Muscle of leg (tissue), 11 donors: ENCODE data around the gene POU2AF1. TPM values are rescaled to one million over a fixed set of nuclear protein-coding genes. Genes with fewer than 3 reads are reported as not detected.

ENCODE experiments used
- DNase-seq: peaks from one replicate; pipeline ENCODE4 v3.0.0; 2013
- H3K27ac ChIP-seq: one replicate; pipeline ENCODE4 v1.5.1; 2013; ENCODE audit warnings: mild to moderate bottlenecking, low read length, control low read depth
- H3K27me3 ChIP-seq: one replicate; pipeline ENCODE4 v1.6.1; 2013; ENCODE audit warnings: low read length; ENCODE audit not compliant: control insufficient read depth, insufficient read depth
- H3K36me3 ChIP-seq: one replicate; pipeline ENCODE4 v1.6.1; 2013; ENCODE audit warnings: low read length; ENCODE audit not compliant: control insufficient read depth, insufficient read depth
- H3K4me1 ChIP-seq: one replicate; pipeline ENCODE4 v1.6.1; 2013; ENCODE audit warnings: low read length; ENCODE audit not compliant: control insufficient read depth, insufficient read depth
- H3K4me3 ChIP-seq: one replicate; pipeline ENCODE4 v1.5.1; 2013; ENCODE audit warnings: low read length, control low read depth
- H3K9me3 ChIP-seq: replicated peaks from 2 replicates; pipeline ENCODE4 v1.6.1; 2013; ENCODE audit warnings: low read depth, low read length; ENCODE audit not compliant: control insufficient read depth
- WGBS: methylation state at CpG from one replicate; pipeline ENCODE4 v1.1.5; 2013; ENCODE audit warnings: missing lambda C conversion rate; ENCODE audit not compliant: insufficient coverage; 5-methylcytosine and 5-hydroxymethylcytosine counted together
- polyA plus RNA-seq, 8 donors: library from polyadenylated mRNA; unstranded; fragments of 120-200 nt; gene quantifications; one replicate each; pipeline versions ENCODE4 v1.2.1 to v1.2.3, GENCODE V29; 2013; ENCODE audit warnings: inconsistent platforms in 1 of 8, low replicate concordance in 1 of 8; ENCODE audit not compliant: insufficient read length in 8 of 8, insufficient read depth in 1 of 8
- total RNA-seq: library from RNA; stranded (reverse); fragments of 120-200 nt; gene quantifications from one replicate; pipeline ENCODE4 v1.2.4, GENCODE V29; 2013

POU2AF1 gene
- total and polyA plus RNA-seq, 9 donors: 0.04 to 0.39 (median 0.23) TPM

DNA sequence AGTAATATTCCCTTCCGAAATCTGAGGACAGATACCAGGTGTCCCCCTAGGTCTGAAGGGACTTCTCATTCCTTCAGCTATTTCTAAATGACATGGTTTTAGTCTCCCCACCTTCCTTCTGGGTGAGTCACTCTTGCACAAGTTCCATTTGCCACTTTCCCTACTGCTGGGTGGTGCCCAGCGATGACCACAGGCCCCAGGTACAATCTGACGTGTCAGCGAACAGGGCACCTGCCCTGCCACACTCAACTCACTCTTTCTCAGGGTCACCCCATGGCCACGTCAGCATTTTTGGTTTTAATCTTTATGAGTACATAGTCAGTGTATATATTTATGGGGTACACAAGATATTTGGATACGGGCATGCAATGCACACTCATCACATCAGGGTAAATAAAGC lies 17.2 kb downstream of the POU2AF1 start:
- WGBS: 80% methylated on average over 1 of the region's 6 CpGs
- Histone ChIP-seq H3K27ac (no peak overlapping the region), H3K9me3 (no peaks in the 10 kb centered on the region), H3K36me3 (no peaks in the 10 kb centered on the region), H3K4me1 (peaks cover 6% of the 10 kb centered on the region), H3K27me3 (peaks cover 2% of the 10 kb centered on the region), H3K4me3 (no peak overlapping the region)
- no peak for DNase-seq

DNA sequence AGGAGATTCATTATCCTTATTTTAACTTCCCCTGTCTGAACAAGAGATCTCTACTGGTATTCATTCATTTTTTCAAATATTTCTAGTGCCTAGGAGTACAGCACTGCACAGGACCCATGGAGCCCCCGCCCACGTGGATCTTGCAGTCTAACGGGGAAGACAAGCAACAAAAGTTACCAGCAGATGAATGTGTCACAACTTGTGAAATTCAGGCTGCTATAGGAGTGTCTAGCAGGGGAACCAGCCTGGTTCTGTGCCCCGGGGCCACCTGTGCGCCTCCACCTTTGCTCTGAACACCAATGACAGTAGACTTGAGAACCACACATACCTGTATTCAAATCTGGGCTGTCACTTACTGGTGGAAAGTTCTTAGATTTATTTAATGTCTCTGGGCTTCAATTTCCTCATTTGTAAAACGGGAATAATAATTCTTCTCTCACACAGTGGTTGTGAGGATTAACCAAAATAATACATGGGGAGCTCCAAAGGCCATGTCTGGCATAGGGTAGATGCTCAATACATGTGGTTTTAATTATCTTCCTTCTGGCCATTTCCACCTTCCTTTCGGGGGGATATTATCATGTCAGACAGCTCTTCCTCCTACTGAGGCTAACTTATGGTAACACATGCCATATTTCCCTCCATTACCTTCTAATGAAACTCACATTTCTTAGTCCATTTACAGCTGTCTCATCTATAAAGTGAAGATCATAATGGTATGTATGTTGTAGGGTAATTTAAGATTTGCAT lies 17.8 kb downstream of the POU2AF1 start:
- Histone ChIP-seq H3K27ac (no peak overlapping the region), H3K4me3 (no peak overlapping the region), H3K9me3 (no peaks in the 10 kb centered on the region), H3K4me1 (peaks cover 6% of the 10 kb centered on the region), H3K36me3 (no peaks in the 10 kb centered on the region), H3K27me3 (no peaks in the 10 kb centered on the region)
- no peak for DNase-seq
- 63% methylated on average over 4 of the region's 7 CpGs for WGBS

DNA sequence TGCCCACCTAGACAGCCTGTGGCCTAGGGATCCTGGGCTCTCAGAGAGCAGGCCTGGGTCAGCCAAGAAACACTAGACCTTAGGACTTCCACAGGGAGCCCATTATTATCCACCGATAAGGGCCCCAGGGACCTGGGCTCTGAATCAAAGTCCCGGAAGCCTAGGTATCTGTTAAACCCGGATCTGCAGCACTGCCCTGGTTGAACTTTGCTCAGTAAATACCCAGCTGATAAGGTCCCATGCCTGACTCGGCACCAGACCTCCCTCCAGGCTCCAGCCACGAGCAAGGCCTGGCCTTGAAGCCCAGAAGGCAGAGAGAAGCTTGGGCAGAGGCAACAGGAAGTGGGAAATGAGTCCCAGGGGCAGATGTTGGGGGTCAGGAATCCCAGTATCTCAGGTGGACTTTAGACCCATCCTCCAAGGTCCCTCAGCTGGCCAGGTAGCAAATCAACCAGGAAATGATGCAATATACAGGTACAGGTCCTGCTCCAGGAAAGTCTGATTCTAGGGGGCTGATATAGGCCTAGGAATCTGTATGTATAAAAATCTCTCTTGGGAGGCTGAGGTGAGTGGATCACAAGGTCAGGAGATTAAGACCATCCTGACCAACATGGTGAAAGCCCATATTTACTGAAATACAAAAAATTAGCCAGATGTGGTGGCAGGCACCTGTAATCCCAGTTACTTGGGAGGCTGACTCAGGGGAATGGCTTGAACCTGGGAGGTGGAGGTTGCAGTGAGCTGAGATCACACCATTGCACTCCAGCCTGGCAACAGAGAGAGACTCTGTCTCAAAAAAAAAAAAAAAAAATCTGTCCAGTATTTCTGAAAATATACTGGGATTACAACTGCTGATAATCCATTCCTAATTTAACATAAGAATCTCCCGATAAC lies 18.7 kb downstream of the POU2AF1 start:
- DNase-seq: no peak
- H3K27ac ChIP-seq: no peak overlapping the region
- peaks cover 6% of the 10 kb centered on the region for H3K4me1 ChIP-seq
- H3K9me3 ChIP-seq: no peaks in the 10 kb centered on the region
- H3K4me3 ChIP-seq: no peak overlapping the region
- H3K27me3 ChIP-seq: no peaks in the 10 kb centered on the region
- no peaks in the 10 kb centered on the region for H3K36me3 ChIP-seq
- 92% methylated on average over 4 of the region's 6 CpGs for WGBS

DNA sequence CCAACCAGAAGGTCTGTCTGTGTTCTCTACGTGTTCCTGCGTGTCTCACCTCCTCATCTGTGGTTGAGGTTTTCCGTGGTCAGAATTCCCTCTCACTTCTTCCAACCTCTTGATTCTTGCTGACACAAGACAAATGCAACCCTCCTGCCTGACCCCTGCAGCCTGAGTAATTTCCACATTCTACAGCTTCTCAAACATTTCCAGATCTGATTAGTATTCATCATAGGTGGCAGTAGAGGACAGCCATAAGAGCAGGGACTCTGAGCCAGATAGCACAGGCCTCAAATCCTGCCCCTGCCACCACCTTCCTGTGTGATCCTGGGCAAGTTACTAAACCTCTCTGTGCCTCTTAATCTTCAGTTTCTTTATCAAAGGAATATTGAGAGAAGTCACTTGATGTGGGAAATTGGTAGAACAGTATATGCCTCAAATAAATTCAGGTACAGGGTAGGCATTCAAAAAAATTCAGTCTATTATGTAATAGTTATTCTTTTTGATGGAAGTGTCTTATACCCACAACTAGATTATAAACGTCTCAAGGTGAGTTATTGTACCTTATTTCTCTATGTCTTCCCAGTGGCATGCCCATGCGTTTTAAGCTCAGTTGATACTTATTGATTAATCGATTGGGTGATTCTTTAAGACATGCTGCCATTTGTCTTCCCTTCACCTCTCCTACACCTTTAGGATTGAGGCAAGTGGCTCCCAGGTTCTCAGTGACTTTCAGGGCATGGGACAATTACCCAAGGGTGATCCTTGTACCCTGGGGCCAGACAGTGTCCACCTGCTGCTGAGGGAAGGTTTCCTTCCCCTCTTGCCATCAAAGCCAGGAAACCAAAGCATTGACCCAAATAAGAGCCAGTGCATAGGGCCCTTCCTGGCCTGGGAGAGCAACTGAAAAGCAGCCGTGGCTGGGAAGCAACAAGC lies 19.6 kb downstream of the POU2AF1 start:
- 85% methylated on average over 3 of the region's 7 CpGs for WGBS
- H3K4me1 ChIP-seq: peaks cover 6% of the 10 kb centered on the region
- no peaks in the 10 kb centered on the region for H3K27me3 ChIP-seq
- H3K4me3 ChIP-seq: no peak overlapping the region
- no peaks in the 10 kb centered on the region for H3K36me3 ChIP-seq
- H3K27ac ChIP-seq: no peak overlapping the region
- no peak for DNase-seq
- H3K9me3 ChIP-seq: no peaks in the 10 kb centered on the region

DNA sequence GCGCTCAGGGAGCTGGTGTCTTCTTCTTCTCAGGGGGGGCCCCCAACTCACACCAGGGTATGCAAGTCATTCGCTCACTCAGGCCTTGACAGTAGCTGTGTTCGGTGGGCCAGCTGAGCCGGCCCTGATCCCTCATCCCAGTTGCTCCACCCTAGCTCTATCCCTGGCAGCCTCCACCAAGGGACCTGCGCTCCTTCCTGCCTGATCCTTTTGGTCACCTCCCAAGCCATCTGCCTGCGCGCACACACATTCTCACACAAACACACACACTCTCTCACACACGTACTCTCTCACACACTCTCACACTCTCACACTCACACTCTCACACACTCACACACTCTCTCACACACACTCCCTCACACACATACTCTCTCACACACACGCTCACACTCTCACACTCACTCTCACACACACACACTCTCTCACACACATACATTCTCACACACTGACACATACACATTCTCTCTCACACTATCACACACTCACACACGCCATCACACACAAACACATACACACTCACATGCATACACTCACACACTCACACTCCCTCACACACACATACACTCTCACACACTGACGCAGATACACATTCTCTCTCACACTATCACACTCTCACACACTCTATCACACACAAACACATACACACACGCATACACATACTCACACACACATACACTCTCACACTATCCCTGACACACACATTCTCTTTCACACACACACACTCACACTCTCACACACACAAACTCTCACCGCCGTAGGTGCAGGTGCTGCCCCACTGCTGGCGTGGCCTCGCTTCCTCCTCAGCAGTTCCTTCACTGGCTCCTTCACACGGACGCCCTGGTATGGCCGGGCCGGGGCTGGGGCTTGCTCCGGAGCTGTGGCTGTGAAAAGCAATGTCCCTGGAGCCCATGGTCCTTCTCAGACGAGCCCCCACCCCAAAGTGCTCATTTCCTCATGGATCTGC lies 20.8 kb downstream of the POU2AF1 start:
- peaks cover 6% of the 10 kb centered on the region for H3K4me1 ChIP-seq
- no peak overlapping the region for H3K4me3 ChIP-seq
- no peak overlapping the region for H3K27ac ChIP-seq
- no peaks in the 10 kb centered on the region for H3K36me3 ChIP-seq
- 65% methylated on average over 20 of the region's 22 CpGs for WGBS
- H3K27me3 ChIP-seq: no peaks in the 10 kb centered on the region
- no peaks in the 10 kb centered on the region for H3K9me3 ChIP-seq
- DNase-seq: no peak

DNA sequence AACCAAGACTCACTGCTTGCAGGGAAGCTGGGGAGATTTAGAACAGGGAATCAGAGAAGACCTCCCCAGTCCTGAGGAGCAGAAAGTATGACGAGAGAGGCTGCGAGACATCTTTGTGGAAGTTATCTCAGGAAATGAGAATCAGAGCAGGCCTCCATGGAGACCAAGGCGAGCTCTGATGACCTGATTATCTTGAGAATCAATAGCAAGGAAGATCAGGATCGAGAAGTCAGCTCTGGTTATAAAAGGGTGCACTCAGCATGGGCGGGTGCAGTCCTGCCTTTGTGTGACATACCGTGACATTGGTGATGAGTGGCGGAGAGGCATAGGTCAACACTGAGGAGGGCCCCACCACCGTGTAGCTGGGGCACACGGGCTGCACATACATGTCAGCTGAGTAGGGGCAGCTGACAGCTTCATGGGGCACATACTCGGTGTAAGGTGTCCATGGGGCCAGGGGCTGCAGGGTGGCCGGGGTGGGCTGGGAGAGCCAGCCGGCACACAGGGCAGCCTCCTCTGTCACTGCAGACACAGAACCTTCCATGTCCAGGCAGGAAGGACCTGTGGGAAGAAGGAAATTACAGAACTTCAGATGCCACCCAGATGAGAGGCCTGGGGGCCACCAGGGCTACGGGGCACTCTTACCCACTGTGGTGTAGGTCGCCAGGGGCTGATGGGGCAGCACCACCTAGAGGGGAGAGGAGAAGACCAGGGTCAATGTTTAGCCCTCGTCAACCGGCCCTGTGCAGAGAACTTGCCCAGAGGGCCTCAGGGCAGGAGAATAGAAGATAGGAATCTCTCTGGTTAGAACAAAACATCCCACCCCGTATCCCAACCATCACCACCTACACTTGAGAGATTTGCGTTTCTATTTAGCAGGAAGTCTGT lies 21.7 kb downstream of the POU2AF1 start:
- peaks cover 6% of the 10 kb centered on the region for H3K4me1 ChIP-seq
- no peak for DNase-seq

DNA sequence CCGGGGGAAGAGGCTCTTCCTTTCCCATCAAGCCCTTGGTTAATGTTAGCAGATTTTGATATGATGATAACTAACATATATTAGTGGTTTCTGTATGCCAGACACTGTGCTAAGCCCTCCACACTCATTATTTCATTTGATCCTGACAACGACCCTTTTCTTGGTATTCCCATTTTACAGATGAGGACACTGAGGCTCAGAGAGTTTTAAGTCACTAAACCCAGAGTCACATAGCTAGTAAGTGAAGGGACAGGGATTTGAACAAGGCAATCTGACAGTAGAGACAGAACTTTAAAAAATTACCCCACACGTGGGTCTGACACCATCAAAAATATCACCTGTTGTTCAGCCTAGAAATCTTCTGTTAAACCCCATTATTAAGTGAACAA lies 22.4 kb downstream of the POU2AF1 start:
- H3K9me3 ChIP-seq: no peaks in the 10 kb centered on the region
- H3K27me3 ChIP-seq: no peaks in the 10 kb centered on the region
- no peaks in the 10 kb centered on the region for H3K36me3 ChIP-seq
- no CpG with 5 or more reads among the region's 3 CpGs for WGBS
- H3K4me3 ChIP-seq: no peak overlapping the region
- no peak for DNase-seq
- no peak overlapping the region for H3K27ac ChIP-seq
- peaks cover 6% of the 10 kb centered on the region for H3K4me1 ChIP-seq

More for the DNA sequence above, 21.7 kb downstream of the POU2AF1 start:
- H3K9me3 ChIP-seq: no peaks in the 10 kb centered on the region
- H3K4me3 ChIP-seq: no peak overlapping the region
- no peaks in the 10 kb centered on the region for H3K27me3 ChIP-seq
- 78% methylated on average over 13 of the region's 18 CpGs for WGBS
- no peaks in the 10 kb centered on the region for H3K36me3 ChIP-seq
- H3K27ac ChIP-seq: no peak overlapping the region

DNA sequence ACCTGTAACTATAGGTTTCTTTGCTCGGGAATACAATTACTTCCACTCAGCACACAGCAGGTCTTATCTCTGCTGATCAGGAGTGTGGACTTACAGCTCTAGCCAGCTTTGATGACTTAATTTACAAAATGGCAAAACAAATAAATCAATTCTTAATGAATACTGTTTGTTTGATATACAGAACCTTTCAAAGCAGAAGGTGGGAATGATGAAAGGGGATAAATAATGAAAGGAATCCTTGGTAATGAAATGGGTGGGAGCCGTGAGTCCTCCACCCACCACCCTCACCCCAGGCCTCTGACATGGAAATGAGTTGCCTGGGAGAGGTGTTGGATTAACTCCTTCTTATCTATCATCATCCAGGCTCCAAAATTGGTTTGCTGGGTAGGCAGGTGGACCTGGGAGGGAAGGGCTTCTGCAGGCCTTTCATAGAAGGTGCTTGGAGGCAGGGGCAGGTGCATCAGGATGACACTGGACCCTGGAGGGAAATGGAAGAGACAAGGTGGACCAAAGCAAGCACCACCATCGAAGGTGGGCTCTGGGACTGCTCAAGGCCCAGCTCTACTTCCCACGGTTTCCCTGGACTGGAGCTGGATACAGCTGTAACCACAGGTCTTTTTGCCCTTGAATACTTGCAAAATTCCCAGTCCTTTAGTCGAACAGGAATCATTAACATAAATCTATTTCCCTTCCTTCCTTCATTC lies 23.0 kb downstream of the POU2AF1 start:
- Histone ChIP-seq H3K27me3 (no peaks in the 10 kb centered on the region), H3K9me3 (no peaks in the 10 kb centered on the region), H3K4me1 (peaks cover 6% of the 10 kb centered on the region), H3K4me3 (no peak overlapping the region), H3K27ac (no peak overlapping the region), H3K36me3 (no peaks in the 10 kb centered on the region)
- 74% methylated on average over 2 of the region's 5 CpGs for WGBS
- DNase-seq: no peak
